Mesothelial cell of epicardium (in vitro differentiated cells): ENCODE data around the gene TTLL11. TPM values are rescaled to one million over a fixed set of nuclear protein-coding genes. Genes with fewer than 3 reads are reported as not detected.

Source experiments
- DNase-seq, 2 experiments: peaks; one replicate each; pipeline ENCODE4 v3.0.0; 2021; ENCODE audit warnings: low spot score in 2 of 2; ENCODE audit not compliant: unreplicated experiment in 2 of 2
- H3K27ac Mint-ChIP-seq: 2 replicates; pipeline ENCODE4 v1.8.0; 2021; ENCODE audit warnings: mixed read lengths
- H3K27me3 Mint-ChIP-seq: 2 replicates; pipeline ENCODE4 v1.8.0; 2021; ENCODE audit warnings: low read depth, mixed read lengths
- H3K36me3 Mint-ChIP-seq: 2 replicates; pipeline ENCODE4 v1.8.0; 2021; ENCODE audit warnings: mixed read lengths
- H3K4me1 Mint-ChIP-seq: 2 replicates; pipeline ENCODE4 v1.8.0; 2021; ENCODE audit warnings: mixed read lengths
- H3K4me3 Mint-ChIP-seq: 2 replicates; pipeline ENCODE4 v1.8.0; 2021; ENCODE audit warnings: mild to moderate bottlenecking, moderate library complexity, mixed read lengths
- H3K9me3 Mint-ChIP-seq: 2 replicates; pipeline ENCODE4 v1.8.0; 2021; ENCODE audit warnings: mixed read lengths
- total RNA-seq: library from RNA; stranded (reverse); gene quantifications from 3 replicates; pipeline ENCODE4 v1.2.1, GENCODE V29; 2021
- TF ChIP-seq, protein P1 (sequence below): fragments of 200-600 bp; sonication (generic); IDR thresholded peaks from one replicate; pipeline ENCODE4 v1.5.0; 2021; ENCODE audit warnings: antibody characterized with exemption; ENCODE audit not compliant: unreplicated experiment

TTLL11 gene
- total RNA-seq, 1 donor from 2014 or later = 4.8 TPM

DNA sequence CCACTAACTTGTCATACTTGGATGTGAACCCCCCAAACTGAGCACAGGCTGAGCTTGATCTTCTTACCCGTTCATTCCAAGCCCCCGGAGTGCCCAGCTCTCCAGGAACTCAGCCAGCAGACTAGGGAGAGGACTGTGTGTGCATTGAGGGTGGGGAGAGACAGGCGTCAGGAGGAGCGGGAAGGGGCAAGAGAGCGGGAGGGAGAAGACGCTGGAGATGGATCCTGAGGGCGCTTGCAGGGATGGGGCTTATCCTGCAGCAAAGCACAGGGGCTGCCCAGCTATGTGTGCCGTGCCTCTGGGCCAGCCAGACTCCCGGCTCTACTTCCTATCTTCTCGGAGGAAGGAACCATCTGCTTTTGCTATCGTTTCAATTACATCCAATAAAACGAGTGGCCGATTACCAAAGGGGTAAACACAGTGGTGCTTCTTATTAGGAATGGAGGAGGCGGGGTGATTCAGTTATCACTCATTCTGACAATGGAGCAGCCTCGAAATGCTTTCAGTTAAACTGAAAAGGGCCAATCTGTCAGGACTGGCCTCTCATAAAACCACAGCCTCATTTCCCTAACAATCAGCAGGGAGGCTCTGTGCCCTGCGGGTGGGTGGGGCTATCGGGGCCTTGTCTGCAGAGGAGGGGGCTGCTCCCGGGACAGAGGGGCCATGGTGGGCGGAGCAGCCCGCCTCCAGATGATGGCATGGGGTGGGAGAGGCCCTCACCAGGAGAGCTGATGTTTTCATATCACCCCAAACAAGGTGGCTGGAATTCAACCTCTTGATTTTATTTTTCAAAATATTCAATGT lies 273.5 kb downstream of the TTLL11 start:
- no peak for DNase-seq
- Mint-ChIP-seq H3K36me3 (no peaks in the 10 kb centered on the region), H3K9me3 (no peaks in the 10 kb centered on the region), H3K4me1 (peaks cover 20% of the 10 kb centered on the region), H3K4me3 (peak overlapping the region; percentile 41), H3K27ac (no peak overlapping the region), H3K27me3 (peaks cover 15% of the 10 kb centered on the region)
- TF ChIP-seq, protein P1, sequence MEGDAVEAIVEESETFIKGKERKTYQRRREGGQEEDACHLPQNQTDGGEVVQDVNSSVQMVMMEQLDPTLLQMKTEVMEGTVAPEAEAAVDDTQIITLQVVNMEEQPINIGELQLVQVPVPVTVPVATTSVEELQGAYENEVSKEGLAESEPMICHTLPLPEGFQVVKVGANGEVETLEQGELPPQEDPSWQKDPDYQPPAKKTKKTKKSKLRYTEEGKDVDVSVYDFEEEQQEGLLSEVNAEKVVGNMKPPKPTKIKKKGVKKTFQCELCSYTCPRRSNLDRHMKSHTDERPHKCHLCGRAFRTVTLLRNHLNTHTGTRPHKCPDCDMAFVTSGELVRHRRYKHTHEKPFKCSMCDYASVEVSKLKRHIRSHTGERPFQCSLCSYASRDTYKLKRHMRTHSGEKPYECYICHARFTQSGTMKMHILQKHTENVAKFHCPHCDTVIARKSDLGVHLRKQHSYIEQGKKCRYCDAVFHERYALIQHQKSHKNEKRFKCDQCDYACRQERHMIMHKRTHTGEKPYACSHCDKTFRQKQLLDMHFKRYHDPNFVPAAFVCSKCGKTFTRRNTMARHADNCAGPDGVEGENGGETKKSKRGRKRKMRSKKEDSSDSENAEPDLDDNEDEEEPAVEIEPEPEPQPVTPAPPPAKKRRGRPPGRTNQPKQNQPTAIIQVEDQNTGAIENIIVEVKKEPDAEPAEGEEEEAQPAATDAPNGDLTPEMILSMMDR = no peak

DNA sequence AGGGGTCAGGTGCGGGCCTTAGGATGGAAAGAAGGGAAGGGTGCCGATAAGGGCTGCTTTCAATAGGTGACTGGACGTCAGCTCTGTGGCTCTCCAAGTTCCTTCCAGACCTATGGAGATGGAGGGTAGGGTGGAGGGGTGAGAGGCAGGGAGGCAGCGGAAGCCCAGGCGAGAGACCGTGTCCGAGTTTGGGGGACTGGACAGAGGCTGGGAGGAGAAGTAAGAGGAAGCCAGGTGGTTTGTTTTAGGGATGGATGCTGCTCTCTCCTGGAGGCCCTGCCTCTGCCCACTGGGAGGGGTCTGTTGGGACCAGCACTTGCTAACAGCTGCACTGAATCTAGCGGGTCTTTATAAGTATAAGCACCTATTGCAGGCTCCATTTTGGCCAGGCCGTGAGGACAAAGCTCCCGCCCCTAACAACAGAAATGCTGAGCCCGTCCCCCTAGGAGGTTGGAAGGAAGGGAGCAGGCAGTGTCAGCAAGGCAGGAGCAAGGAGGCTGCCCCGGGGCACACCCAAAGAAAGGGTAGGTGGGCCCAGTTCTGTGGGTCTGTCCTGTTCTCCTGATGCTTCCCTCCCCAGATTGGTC lies 274.2 kb downstream of the TTLL11 start:
- no peak overlapping the region for H3K27ac Mint-ChIP-seq
- H3K9me3 Mint-ChIP-seq = no peaks in the 10 kb centered on the region
- no peak overlapping the region for H3K4me3 Mint-ChIP-seq
- H3K36me3 Mint-ChIP-seq = no peaks in the 10 kb centered on the region
- no peak for DNase-seq
- TF ChIP-seq, protein P1 = no peak
- peaks cover 20% of the 10 kb centered on the region for H3K4me1 Mint-ChIP-seq
- peaks cover 15% of the 10 kb centered on the region for H3K27me3 Mint-ChIP-seq

DNA sequence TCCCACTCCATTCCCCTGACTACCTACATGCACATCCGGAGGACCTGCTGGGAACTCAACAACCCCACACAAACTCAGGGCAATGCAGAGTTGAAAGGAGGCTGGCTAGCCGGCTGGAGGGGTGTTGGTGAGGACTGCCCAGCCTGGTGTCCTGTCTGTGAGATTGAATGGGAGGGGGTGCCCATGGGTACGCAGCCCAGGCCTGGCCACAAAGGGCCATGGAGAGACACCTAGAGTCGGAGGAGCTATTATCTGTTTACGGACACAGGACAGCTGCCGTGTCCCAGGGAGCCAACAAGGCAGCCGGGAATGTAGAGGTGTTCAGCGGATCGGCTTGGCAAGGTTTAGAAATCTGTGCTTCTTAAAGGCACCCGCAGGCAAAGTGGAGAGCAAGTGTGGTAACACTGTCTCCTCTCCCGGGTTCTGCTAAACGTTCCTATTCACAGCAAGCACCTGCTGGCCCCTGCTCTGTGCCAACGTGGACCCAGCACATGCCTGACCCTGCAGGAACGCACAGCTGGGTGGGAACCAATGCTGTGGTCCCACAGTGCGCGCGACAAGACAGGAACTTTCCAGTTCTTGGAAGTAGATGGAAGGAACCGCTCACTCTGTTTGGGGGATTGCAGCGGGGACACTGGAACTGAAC lies 275.0 kb downstream of the TTLL11 start:
- Mint-ChIP-seq H3K27ac (no peak overlapping the region), H3K9me3 (no peaks in the 10 kb centered on the region)

DNA sequence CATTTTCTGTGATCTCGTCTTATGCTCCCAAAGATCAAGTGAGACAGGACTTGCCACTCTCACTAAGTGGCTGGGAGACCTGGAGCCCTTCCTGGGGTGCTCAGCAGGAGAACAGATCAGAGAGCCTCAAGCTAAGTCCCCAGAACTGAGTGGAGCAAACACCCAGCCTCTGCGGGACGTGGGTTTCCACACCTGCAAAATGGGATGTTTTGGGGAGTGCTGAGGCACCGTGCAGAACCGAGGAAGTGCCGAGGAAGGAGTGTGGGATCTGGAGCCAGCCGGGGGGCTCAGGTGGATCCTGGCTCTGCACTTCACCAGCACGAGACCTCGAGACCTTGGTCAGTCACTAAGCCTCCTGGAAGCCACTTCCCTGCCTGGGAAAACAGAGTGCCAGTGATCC lies 275.6 kb downstream of the TTLL11 start:
- no peak overlapping the region for H3K27ac Mint-ChIP-seq
- TF ChIP-seq, protein P1 = no peak
- DNase-seq = no peak
- no peaks in the 10 kb centered on the region for H3K36me3 Mint-ChIP-seq
- H3K4me1 Mint-ChIP-seq = peaks cover 20% of the 10 kb centered on the region
- no peak overlapping the region for H3K4me3 Mint-ChIP-seq
- H3K27me3 Mint-ChIP-seq = peaks cover 15% of the 10 kb centered on the region
- no peaks in the 10 kb centered on the region for H3K9me3 Mint-ChIP-seq

More for the DNA sequence above, 275.0 kb downstream of the TTLL11 start:
- peaks cover 20% of the 10 kb centered on the region for H3K4me1 Mint-ChIP-seq
- no peak for DNase-seq
- H3K27me3 Mint-ChIP-seq = peaks cover 15% of the 10 kb centered on the region
- TF ChIP-seq, protein P1 = no peak
- H3K36me3 Mint-ChIP-seq = no peaks in the 10 kb centered on the region
- H3K4me3 Mint-ChIP-seq = no peak overlapping the region

DNA sequence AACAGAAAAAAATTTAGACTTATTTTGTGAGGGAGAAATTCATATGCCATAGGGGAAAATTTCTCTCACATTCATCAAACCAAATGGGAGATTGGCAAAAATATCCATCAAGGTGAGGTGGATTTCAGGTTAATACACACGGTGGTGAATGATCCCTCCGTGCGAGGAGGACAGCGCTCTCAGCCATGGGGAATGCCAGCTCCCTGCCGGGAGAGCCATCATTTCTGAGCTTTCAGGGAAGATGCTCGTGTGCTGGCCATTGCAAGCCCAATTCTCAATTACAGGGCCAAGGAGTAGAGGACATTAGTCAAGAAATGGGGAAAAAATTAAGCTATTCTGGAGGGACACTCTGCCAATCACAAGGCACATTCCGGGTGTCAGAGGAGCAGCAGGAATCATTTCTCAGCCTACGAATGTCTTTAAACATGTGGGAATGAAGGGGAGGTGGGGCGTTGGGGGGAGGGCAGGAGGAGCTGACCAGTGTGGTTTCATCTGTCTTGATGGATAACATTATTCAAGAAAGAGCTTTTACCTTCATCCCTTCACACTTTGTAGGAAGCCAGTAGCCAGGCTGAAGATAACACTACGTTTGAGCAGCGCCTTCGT lies 276.2 kb downstream of the TTLL11 start:
- DNase-seq = no peak
- peaks cover 15% of the 10 kb centered on the region for H3K27me3 Mint-ChIP-seq
- H3K27ac Mint-ChIP-seq = no peak overlapping the region
- H3K4me3 Mint-ChIP-seq = no peak overlapping the region
- H3K36me3 Mint-ChIP-seq = no peaks in the 10 kb centered on the region
- no peaks in the 10 kb centered on the region for H3K9me3 Mint-ChIP-seq
- H3K4me1 Mint-ChIP-seq = peaks cover 20% of the 10 kb centered on the region
- TF ChIP-seq, protein P1 = no peak
